CD14-positive monocyte (primary cell): ENCODE results near the gene APBA2. TPM values are rescaled to one million over a fixed set of nuclear protein-coding genes. Genes with fewer than 3 reads are reported as not detected.
A peak's percentile ranks its signal among the peaks of the same experiment; 100 is the strongest.

Experiments used
- DNase-seq, 3 donors: peaks; one replicate each; pipeline ENCODE4 v3.0.0-alpha.2; 2011 to 2022
- H2AFZ ChIP-seq: 2 replicates; pipeline ENCODE4 v1.6.0; 2012; ENCODE audit warnings: mild to moderate bottlenecking, low read depth, low read length, inconsistent platforms; ENCODE audit not compliant: insufficient read depth, poor library complexity, severe bottlenecking
- H3K27ac ChIP-seq, 2 donors: 1 replicate in 1 of 2; 2 replicates in 1 of 2; pipeline ENCODE4 v1.5.1; 2012 to 2013; ENCODE audit warnings: low read length in 2 of 2, control low read depth in 1 of 2, inconsistent platforms in 1 of 2, low read depth in 1 of 2, mild to moderate bottlenecking in 1 of 2
- H3K27me3 ChIP-seq, 2 donors: one replicate each; pipeline versions ENCODE4 v1.6.0 to v1.6.1; 2011 to 2013; ENCODE audit warnings: low read length in 2 of 2; ENCODE audit not compliant: control insufficient read depth in 2 of 2, insufficient read depth in 2 of 2
- H3K36me3 ChIP-seq, 2 donors: replicated peaks in 1 of 2; 1 replicate in 1 of 2; 2 replicates in 1 of 2; pipeline versions ENCODE4 v1.5.1 to v1.6.1; 2012 to 2013; ENCODE audit warnings: low read length in 2 of 2, control low read depth in 1 of 2, inconsistent platforms in 1 of 2, mild to moderate bottlenecking in 1 of 2; ENCODE audit not compliant: insufficient read depth in 2 of 2, control insufficient read depth in 1 of 2
- H3K4me1 ChIP-seq, 2 donors: 1 replicate in 1 of 2; 2 replicates in 1 of 2; pipeline versions ENCODE4 v1.5.1 to v1.6.1; 2012 to 2013; ENCODE audit warnings: low read length in 2 of 2, control low read depth in 1 of 2, inconsistent platforms in 1 of 2, mild to moderate bottlenecking in 1 of 2, moderate library complexity in 1 of 2; ENCODE audit not compliant: insufficient read depth in 2 of 2, control insufficient read depth in 1 of 2
- H3K4me2 ChIP-seq: replicated peaks from 2 replicates; pipeline ENCODE3; 2012; ENCODE audit warnings: low read length, moderate library complexity, mild to moderate bottlenecking; ENCODE audit not compliant: poor library complexity, severe bottlenecking; ENCODE audit errors: extremely low read depth
- H3K4me3 ChIP-seq, 3 experiments: fragments of 200-600 bp in 1 of 3; sonication (generic) in 1 of 3; replicated peaks in 1 of 3; 1 replicate in 2 of 3; 2 replicates in 1 of 3; pipeline ENCODE4 v1.5.1; 2011 to 2013; ENCODE audit warnings: low read length in 3 of 3, mild to moderate bottlenecking in 3 of 3, control low read depth in 2 of 3, low read depth in 2 of 3, inconsistent platforms in 1 of 3, moderate library complexity in 1 of 3
- H3K79me2 ChIP-seq: 2 replicates; pipeline ENCODE4 v1.6.0; 2012; ENCODE audit warnings: mild to moderate bottlenecking, control low read depth, inconsistent platforms, low read length, moderate library complexity; ENCODE audit not compliant: insufficient read depth
- H3K9ac ChIP-seq: 2 replicates; pipeline ENCODE4 v1.6.0; 2017; ENCODE audit warnings: low read length, mild to moderate bottlenecking; ENCODE audit not compliant: insufficient read depth, poor library complexity, severe bottlenecking
- H3K9me3 ChIP-seq, 2 donors: replicated peaks in 1 of 2; 1 replicate in 1 of 2; 2 replicates in 1 of 2; pipeline versions ENCODE4 v1.5.1 to v1.6.1; 2012 to 2013; ENCODE audit warnings: low read length in 2 of 2, control low read depth in 1 of 2; ENCODE audit not compliant: control insufficient read depth in 1 of 2, insufficient read depth in 1 of 2
- H4K20me1 ChIP-seq: 2 replicates; pipeline ENCODE4 v1.6.0; 2012; ENCODE audit warnings: mild to moderate bottlenecking, low read length, control low read depth, moderate library complexity; ENCODE audit not compliant: insufficient read depth
- H3K27ac Mint-ChIP-seq, 7 donors: one replicate each; pipeline ENCODE4 v1.8.0; 2020; ENCODE audit warnings: mild to moderate bottlenecking in 7 of 7, mixed read lengths in 7 of 7, moderate library complexity in 6 of 7, inconsistent platforms in 2 of 7
- H3K27me3 Mint-ChIP-seq, 3 donors: one replicate each; pipeline ENCODE4 v1.8.0; 2021 to 2022; ENCODE audit warnings: low read depth in 3 of 3, mild to moderate bottlenecking in 3 of 3, mixed read lengths in 3 of 3, moderate library complexity in 3 of 3, inconsistent platforms in 1 of 3
- H3K36me3 Mint-ChIP-seq, 2 donors: one replicate each; pipeline ENCODE4 v1.8.0; 2020; ENCODE audit warnings: mixed read lengths in 2 of 2, inconsistent platforms in 1 of 2, mild to moderate bottlenecking in 1 of 2
- H3K4me1 Mint-ChIP-seq: one replicate; pipeline ENCODE4 v1.8.0; 2020; ENCODE audit warnings: mild to moderate bottlenecking, mixed read lengths
- H3K4me3 Mint-ChIP-seq, 2 donors: one replicate each; pipeline ENCODE4 v1.8.0; 2020; ENCODE audit warnings: mild to moderate bottlenecking in 2 of 2, mixed read lengths in 2 of 2, moderate library complexity in 1 of 2
- H3K9me3 Mint-ChIP-seq, 7 donors: one replicate each; pipeline ENCODE4 v1.8.0; 2020 to 2022; ENCODE audit warnings: mixed read lengths in 7 of 7, mild to moderate bottlenecking in 6 of 7, moderate library complexity in 6 of 7, inconsistent platforms in 2 of 7
- CTCF ChIP-seq: fragments of 200-600 bp; IDR thresholded peaks from one replicate; pipeline ENCODE4 v1.8.0; 2022; ENCODE audit warnings: antibody characterized with exemption, mild to moderate bottlenecking
- WGBS: methylation state at CpG from one replicate; pipeline ENCODE4 v1.1.5; 2013; ENCODE audit warnings: missing lambda C conversion rate; ENCODE audit not compliant: insufficient coverage; 5-methylcytosine and 5-hydroxymethylcytosine counted together
- intact Hi-C, 2 donors: fragments of 100-400 bp; cut with micrococcal nuclease; formaldehyde crosslinking; loops; one replicate each; pipeline versions ENCODE4 v1.15.0 to v1.15.1; 2023
- polyA plus RNA-seq, 3 donors: library from polyadenylated mRNA; depleted of rRNA in 1 of 3; unstranded in 2 of 3; stranded (reverse) in 1 of 3; fragments of 300-500 nt in 2 of 3; fragments of >200 nt in 1 of 3; fragmentation: Illumina TruSeq in 2 of 3; gene quantifications; 1 replicate in 2 of 3; 2 replicates in 1 of 3; pipeline ENCODE4 v1.2.3, GENCODE V29; 2012 to 2021

The APBA2 gene
- polyA plus RNA-seq, 3 donors = 0.30 TPM; not detected in 2

GRCh38 chr15:28873006-28873405, 12.8 kb upstream of the APBA2 start:
- no peaks in the 10 kb centered on the region for H4K20me1 ChIP-seq
- no peak overlapping the region for H3K9ac ChIP-seq
- H3K4me1 Mint-ChIP-seq = no peaks in the 10 kb centered on the region
- no peak overlapping the region for H2AFZ ChIP-seq
- no peak overlapping the region for H3K27ac ChIP-seq
- no peak overlapping the region for H3K4me3 ChIP-seq
- no peaks in the 10 kb centered on the region for H3K36me3 ChIP-seq
- DNase-seq = no peak
- no peak for TF ChIP-seq CTCF
- WGBS = 100% methylated on average over 5 of the region's 5 CpGs
- no peaks in the 10 kb centered on the region for H3K27me3 ChIP-seq
- no peaks in the 10 kb centered on the region for H3K9me3 ChIP-seq
- H3K4me3 Mint-ChIP-seq = no peak overlapping the region
- peaks cover under 1 to 22% (median 3%) of the 10 kb centered on the region in 7 donors for H3K9me3 Mint-ChIP-seq
- H3K36me3 Mint-ChIP-seq = no peaks in the 10 kb centered on the region
- intact Hi-C loops = no loop called here
- H3K4me1 ChIP-seq = no peaks in the 10 kb centered on the region
- H3K27me3 Mint-ChIP-seq = peaks cover 0 to 3% (median 2%) of the 10 kb centered on the region in 3 donors
- no peak overlapping the region for H3K4me2 ChIP-seq
- H3K79me2 ChIP-seq = no peaks in the 10 kb centered on the region
- H3K27ac Mint-ChIP-seq = peak overlapping the region in 1 of 7 donors; percentile 3

GRCh38 chr15:28873585-28874190, 12.1 kb upstream of the APBA2 start:
- H3K4me2 ChIP-seq = no peak overlapping the region
- 86% methylated on average over 7 of the region's 10 CpGs for WGBS
- intact Hi-C loops = no loop called here
- no peaks in the 10 kb centered on the region for H3K79me2 ChIP-seq
- Mint-ChIP-seq H3K27me3 (peaks cover 0 to 3% (median 2%) of the 10 kb centered on the region in 3 donors), H3K4me1 (no peaks in the 10 kb centered on the region), H3K4me3 (no peak overlapping the region), H3K36me3 (no peaks in the 10 kb centered on the region), H3K27ac (no peak overlapping the region), H3K9me3 (peaks cover 0 to 16% (median 2%) of the 10 kb centered on the region in 7 donors)
- H4K20me1 ChIP-seq = no peaks in the 10 kb centered on the region
- H3K4me1 ChIP-seq = no peaks in the 10 kb centered on the region
- no peaks in the 10 kb centered on the region for H3K9me3 ChIP-seq
- no peak overlapping the region for H3K27ac ChIP-seq
- no peak overlapping the region for H3K4me3 ChIP-seq
- DNase-seq = no peak
- TF ChIP-seq CTCF = no peak
- H3K27me3 ChIP-seq = no peaks in the 10 kb centered on the region
- no peak overlapping the region for H3K9ac ChIP-seq
- H2AFZ ChIP-seq = no peak overlapping the region
- no peaks in the 10 kb centered on the region for H3K36me3 ChIP-seq
